GM12864 (cell line): ENCODE data around the gene ADNP2.

ENCODE experiments used
- DNase-seq: peaks from one replicate; pipeline ENCODE4 v3.0.0-alpha.2; 2011; ENCODE audit warnings: low read depth
- H3K4me3 ChIP-seq: 2 replicates; pipeline ENCODE4 v1.5.1; 2011; ENCODE audit warnings: mild to moderate bottlenecking, low read depth, low read length, control low read depth
- TF ChIP-seq, protein P1 (sequence below): IDR thresholded peaks from 2 replicates; pipeline ENCODE4 v1.5.1; 2011; ENCODE audit warnings: low read depth, mild to moderate bottlenecking, moderate library complexity, low read length, control low read depth, inconsistent platforms; ENCODE audit errors: missing control alignments

The ADNP2 gene

GRCh38 chr18:80106482-80107051 lies 2.5 kb upstream of the ADNP2 start:
- TF ChIP-seq, protein P1, sequence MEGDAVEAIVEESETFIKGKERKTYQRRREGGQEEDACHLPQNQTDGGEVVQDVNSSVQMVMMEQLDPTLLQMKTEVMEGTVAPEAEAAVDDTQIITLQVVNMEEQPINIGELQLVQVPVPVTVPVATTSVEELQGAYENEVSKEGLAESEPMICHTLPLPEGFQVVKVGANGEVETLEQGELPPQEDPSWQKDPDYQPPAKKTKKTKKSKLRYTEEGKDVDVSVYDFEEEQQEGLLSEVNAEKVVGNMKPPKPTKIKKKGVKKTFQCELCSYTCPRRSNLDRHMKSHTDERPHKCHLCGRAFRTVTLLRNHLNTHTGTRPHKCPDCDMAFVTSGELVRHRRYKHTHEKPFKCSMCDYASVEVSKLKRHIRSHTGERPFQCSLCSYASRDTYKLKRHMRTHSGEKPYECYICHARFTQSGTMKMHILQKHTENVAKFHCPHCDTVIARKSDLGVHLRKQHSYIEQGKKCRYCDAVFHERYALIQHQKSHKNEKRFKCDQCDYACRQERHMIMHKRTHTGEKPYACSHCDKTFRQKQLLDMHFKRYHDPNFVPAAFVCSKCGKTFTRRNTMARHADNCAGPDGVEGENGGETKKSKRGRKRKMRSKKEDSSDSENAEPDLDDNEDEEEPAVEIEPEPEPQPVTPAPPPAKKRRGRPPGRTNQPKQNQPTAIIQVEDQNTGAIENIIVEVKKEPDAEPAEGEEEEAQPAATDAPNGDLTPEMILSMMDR: no peak
- no peak for DNase-seq
- H3K4me3 ChIP-seq: no peak overlapping the region

DNA sequence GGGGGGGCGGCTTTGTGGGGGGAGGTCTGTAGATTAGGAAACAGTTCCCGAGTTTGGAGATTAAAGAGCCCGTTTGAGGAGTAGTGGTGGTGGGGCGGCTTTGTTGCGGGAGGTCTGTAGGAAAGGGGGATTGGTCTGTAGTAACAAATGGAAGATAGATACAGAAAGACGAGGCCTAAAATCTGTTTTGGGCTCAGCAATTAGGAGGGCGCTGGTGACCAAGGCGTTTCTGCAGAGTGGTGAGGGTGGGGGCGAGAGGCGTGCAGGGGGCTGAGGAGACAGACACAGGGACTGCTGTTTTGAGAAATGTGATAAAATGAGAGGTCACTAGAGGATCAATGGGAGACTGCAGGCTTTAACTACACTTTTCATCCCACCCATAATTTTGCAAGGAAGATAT lies 1.6 kb upstream of the ADNP2 start:
- TF ChIP-seq, protein P1: no peak
- no peak overlapping the region for H3K4me3 ChIP-seq
- no peak for DNase-seq

DNA sequence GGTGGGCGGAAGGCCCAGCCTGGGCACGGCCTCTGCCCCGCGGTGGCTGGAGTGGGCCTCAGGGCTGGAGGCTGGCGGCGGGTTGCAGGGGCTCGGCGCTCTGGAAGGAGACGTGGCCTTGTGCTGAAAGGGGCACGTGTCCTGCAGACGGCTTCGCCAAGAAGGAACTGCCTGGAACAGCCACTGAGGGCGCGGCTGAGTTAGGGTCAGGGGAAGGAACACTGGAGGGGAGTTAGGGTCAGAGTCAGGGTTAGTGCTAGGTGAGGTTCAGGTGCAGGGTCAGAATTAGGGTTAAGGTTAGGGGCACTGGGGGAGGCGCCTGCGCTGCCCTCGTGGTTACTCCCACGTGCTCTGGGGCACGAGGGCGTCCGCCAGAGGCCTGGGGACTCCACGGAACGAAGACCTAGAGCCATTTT lies 933 bp upstream of the ADNP2 start:
- TF ChIP-seq, protein P1: no peak

DNA sequence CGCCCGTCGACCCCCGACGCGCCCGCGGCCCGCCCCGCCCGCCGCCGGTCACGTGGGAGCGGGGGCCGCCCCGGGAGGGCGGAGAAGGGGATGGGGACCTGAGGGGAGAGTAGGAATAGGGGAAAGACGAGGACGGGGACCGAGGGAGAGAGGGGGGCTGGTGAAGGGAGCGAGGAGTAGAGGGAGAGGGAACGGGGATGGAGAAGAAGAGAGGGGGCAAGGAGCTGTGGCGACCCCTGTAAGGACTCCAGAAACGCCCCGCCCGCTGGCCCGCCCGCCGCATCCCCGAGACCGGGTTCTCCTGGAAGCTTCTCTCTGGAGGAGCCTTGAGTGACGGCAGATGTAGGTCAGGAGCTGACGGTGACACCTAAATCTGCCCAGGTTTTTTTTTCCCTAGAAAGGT lies 615 bp downstream of the ADNP2 start:
- peak overlapping the region; percentile 90 for H3K4me3 ChIP-seq
- no peak for DNase-seq

More for the DNA sequence above, 933 bp upstream of the ADNP2 start:
- no peak for DNase-seq
- H3K4me3 ChIP-seq: no peak overlapping the region

GRCh38 chr18:80112624-80113248 lies 3.7 kb downstream of the ADNP2 start:
- no peak overlapping the region for H3K4me3 ChIP-seq
- TF ChIP-seq, protein P1: no peak

More for the DNA sequence above, 615 bp downstream of the ADNP2 start:
- TF ChIP-seq, protein P1: no peak

DNA sequence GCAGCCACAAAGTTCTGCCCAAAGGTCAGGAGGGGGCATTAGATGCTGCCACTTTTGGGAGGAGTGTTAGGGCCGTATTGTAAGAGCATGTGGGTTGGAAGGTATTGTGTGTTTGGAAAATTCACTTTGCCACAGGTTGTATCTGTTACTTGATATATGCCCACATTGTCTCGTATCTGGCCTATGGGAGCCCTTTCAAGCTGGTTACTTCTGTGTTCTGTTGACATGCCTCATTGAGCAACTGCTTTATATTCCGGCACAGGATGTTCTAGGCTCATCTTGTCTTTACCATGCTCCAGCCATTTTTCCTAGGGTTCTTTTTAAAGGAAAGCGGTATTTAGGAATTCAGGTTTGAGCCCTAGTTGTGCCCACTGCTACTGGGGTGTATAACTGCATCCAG lies 6.0 kb downstream of the ADNP2 start:
- TF ChIP-seq, protein P1: no peak
- no peak for DNase-seq
- no peak overlapping the region for H3K4me3 ChIP-seq

More at GRCh38 chr18:80112624-80113248, 3.7 kb downstream of the ADNP2 start:
- DNase-seq: no peak

GRCh38 chr18:80119111-80119510 lies 10.0 kb downstream of the ADNP2 start:
- no peak for DNase-seq
- TF ChIP-seq, protein P1: no peak
- no peak overlapping the region for H3K4me3 ChIP-seq
